K562 (cell line): Measurements from ENCODE around the gene NXN. TPM values are rescaled to one million over a fixed set of nuclear protein-coding genes. Genes with fewer than 3 reads are reported as not detected.

Source experiments
- ATAC-seq: fragments of 200-7000 bp; cut with Tn5 transposase; 3 replicates; pipeline ENCODE4 v1.9.1; 2020; ENCODE audit warnings: moderate library complexity
- BruUV-seq: library from RNA; stranded (reverse); fragments of 400-500 nt; replicated peaks from 2 replicates; lab custom pipeline; 2021; lab: Mats Ljungman, UMichigan
- CTCF ChIA-PET: fragments of 300-600 bp; formaldehyde crosslinking; extraction: SDS; loops from one replicate; lab custom pipeline; 2021; ENCODE audit warnings: low intra/inter-chr PET ratio; lab: Yijun Ruan, JAX
- POLR2A ChIA-PET: fragments of 300-600, 350-650 bp; sonication (Branson Sonifier 250); formaldehyde crosslinking; extraction: SDS; loops from one replicate; lab custom pipeline; 2021; ENCODE audit warnings: antibody characterized with exemption, inconsistent platforms; lab: Yijun Ruan, JAX
- DNase-seq, 4 experiments: peaks; one replicate each; pipeline versions ENCODE4 v3.0.0 to v3.0.0-alpha.2; 2011 to 2018; ENCODE audit warnings: low spot score in 3 of 4, mixed read lengths in 3 of 4; ENCODE audit errors: extremely low read depth in 1 of 4
- FAIRE-seq: peaks from 2 replicates; lab custom pipeline; 2011; peaks lifted over from hg19 to GRCh38; lab: Jason Lieb, UNC
- H2AFZ ChIP-seq: 2 replicates; pipeline ENCODE4 v1.6.0; 2011; ENCODE audit warnings: low read depth, low read length, control low read depth, inconsistent platforms
- H3K27ac ChIP-seq: fragments of 200-600 bp; 3 replicates; pipeline ENCODE4 v1.8.0; 2011; ENCODE audit warnings: low read depth, mild to moderate bottlenecking, control low read depth, inconsistent platforms, low read length, moderate library complexity, mixed read lengths; ENCODE audit errors: extremely low read depth
- H3K27me3 ChIP-seq, 2 experiments: fragments of 300-600 bp in 1 of 2; 2 replicates in 1 of 2; 3 replicates in 1 of 2; pipeline versions ENCODE4 v1.6.0 to v1.8.0; 2011; ENCODE audit warnings: inconsistent platforms in 2 of 2, low read length in 2 of 2, mild to moderate bottlenecking in 1 of 2, mixed read lengths in 1 of 2, moderate library complexity in 1 of 2; ENCODE audit not compliant: control insufficient read depth in 2 of 2, insufficient read depth in 2 of 2
- H3K36me3 ChIP-seq: fragments of 300-600 bp; 3 replicates; pipeline ENCODE4 v1.8.0; 2011; ENCODE audit warnings: mild to moderate bottlenecking, low read length, inconsistent platforms; ENCODE audit not compliant: control insufficient read depth, insufficient read depth
- H3K4me1 ChIP-seq, 2 experiments: fragments of 200-600 bp in 1 of 2; replicated peaks in 1 of 2; 2 replicates in 1 of 2; 3 replicates in 1 of 2; pipeline versions ENCODE4 v1.5.1 to v1.8.0; 2011; ENCODE audit warnings: inconsistent platforms in 2 of 2, low read length in 2 of 2, mild to moderate bottlenecking in 1 of 2, mixed read lengths in 1 of 2, moderate library complexity in 1 of 2; ENCODE audit not compliant: control insufficient read depth in 2 of 2, insufficient read depth in 2 of 2
- H3K4me2 ChIP-seq: 2 replicates; pipeline ENCODE4 v1.6.1; 2011; ENCODE audit warnings: low read length, control low read depth, inconsistent platforms, mixed read lengths; ENCODE audit not compliant: insufficient read depth
- H3K4me3 ChIP-seq: fragments of 200-600 bp; sonication (generic), shearing (Covaris generic); 2 replicates; pipeline ENCODE4 v1.5.1; 2016; ENCODE audit warnings: control low read depth, inconsistent platforms
- H3K79me2 ChIP-seq: fragments of 200-600 bp; 3 replicates; pipeline ENCODE4 v1.8.0; 2011; ENCODE audit warnings: low read length, inconsistent platforms; ENCODE audit not compliant: control insufficient read depth, insufficient read depth
- H3K9ac ChIP-seq, 2 experiments: 2 replicates each; pipeline versions ENCODE4 v1.6.0 to v1.6.1; 2011; ENCODE audit warnings: low read depth in 2 of 2, low read length in 2 of 2, control low read depth in 1 of 2, inconsistent platforms in 1 of 2, mild to moderate bottlenecking in 1 of 2, mixed read lengths in 1 of 2; ENCODE audit not compliant: insufficient read depth in 1 of 2
- H3K9me1 ChIP-seq: one replicate; pipeline ENCODE4 v1.6.0; 2011; ENCODE audit warnings: inconsistent platforms, mild to moderate bottlenecking, low read length, moderate library complexity; ENCODE audit not compliant: control insufficient read depth, insufficient read depth
- H3K9me3 ChIP-seq: replicated peaks from 2 replicates; pipeline ENCODE4 v1.5.1; 2011; ENCODE audit warnings: low read depth, low read length, inconsistent platforms; ENCODE audit not compliant: control insufficient read depth, insufficient read depth
- H4K20me1 ChIP-seq: replicated peaks from 2 replicates; pipeline ENCODE4 v1.6.1; 2011; ENCODE audit warnings: low read length, inconsistent platforms, mixed read lengths; ENCODE audit not compliant: control insufficient read depth, insufficient read depth
- ADNP ChIP-seq: fragments of 200-800 bp; sonication (Bioruptor generic); IDR thresholded peaks from 2 replicates; pipeline ENCODE4 v1.6.1; 2016; ENCODE audit warnings: missing genetic modification characterization, missing compliant biosample characterization
- BCOR ChIP-seq: fragments of 450-650 bp; IDR thresholded peaks from 2 replicates; pipeline ENCODE4 v1.6.1; 2016
- ETS2 ChIP-seq: IDR thresholded peaks from 2 replicates; pipeline ENCODE4 v1.6.1; 2016; ENCODE audit warnings: borderline replicate concordance, missing genetic modification characterization, mild to moderate bottlenecking, moderate library complexity, missing compliant biosample characterization; ENCODE audit not compliant: poor library complexity, severe bottlenecking
- POLR2A ChIP-seq: fragments of 450-650 bp; conservative IDR thresholded peaks from 2 replicates; pipeline ENCODE4 v1.6.1; 2016
- ZNF316 ChIP-seq: fragments of 450-650 bp; IDR thresholded peaks from 2 replicates; pipeline ENCODE4 v1.6.1; 2016
- whole genome bisulfite sequencing: fragments of 100-300 bp; shearing (Covaris generic); methylation state at CpG from one replicate; pipeline ENCODE4 v1.1.6; 2016; ENCODE audit warnings: low coverage, mixed read lengths; ENCODE audit not compliant: insufficient coverage; ENCODE audit errors: missing lambda C conversion rate; 5-methylcytosine and 5-hydroxymethylcytosine counted together
- in situ Hi-C: fragments of 300-500 bp; cut with MboI; formaldehyde crosslinking; loops from 4 replicates; pipeline ENCODE4 v1.15.0; 2018; ENCODE audit warnings: inconsistent platforms, mixed read lengths
- intact Hi-C: fragments of 100-400 bp; cut with micrococcal nuclease; formaldehyde crosslinking; loops from 2 replicates; pipeline ENCODE4 v1.14.2; 2022
- polyA plus RNA-seq, 8 experiments: library from polyadenylated mRNA; depleted of rRNA in 4 of 8; stranded (reverse) in 5 of 8; unstranded in 3 of 8; fragments of >200 nt; fragmentation: Nextera tagmentation in 2 of 8; fragmentation: Illumina TruSeq in 1 of 8; extraction: Ambion mirVana in 2 of 8; extraction: Trizol in 1 of 8; gene quantifications; 2 replicates each; pipeline versions ENCODE4 v1.2.1 to v1.2.3, GENCODE V29; 2011 to 2014; ENCODE audit warnings: inconsistent platforms in 1 of 8, missing spikeins in 1 of 8
- total RNA-seq, 7 experiments: library from RNA; depleted of rRNA in 6 of 7; stranded (reverse); fragments of >200 nt in 6 of 7; fragmentation: Illumina TruSeq in 2 of 7; extraction: Trizol in 2 of 7; gene quantifications; 2 replicates each; pipeline versions ENCODE4 v1.2.1 to v1.2.3, GENCODE V29; 2011 to 2021; ENCODE audit warnings: low replicate concordance in 1 of 7
- TF ChIP-seq, protein P1 (sequence below): IDR thresholded peaks from 2 replicates; pipeline ENCODE4 v1.6.1; 2011; ENCODE audit not compliant: insufficient read length; ENCODE audit errors: extremely low read depth

Gene NXN
- total and polyA plus RNA-seq, 9 of the 15 experiments (the other 6 are each of a cell fraction or from before 2014, with no cell fraction given), result 0.08 to 0.39 (median 0.29) TPM; not detected in 5

DNA sequence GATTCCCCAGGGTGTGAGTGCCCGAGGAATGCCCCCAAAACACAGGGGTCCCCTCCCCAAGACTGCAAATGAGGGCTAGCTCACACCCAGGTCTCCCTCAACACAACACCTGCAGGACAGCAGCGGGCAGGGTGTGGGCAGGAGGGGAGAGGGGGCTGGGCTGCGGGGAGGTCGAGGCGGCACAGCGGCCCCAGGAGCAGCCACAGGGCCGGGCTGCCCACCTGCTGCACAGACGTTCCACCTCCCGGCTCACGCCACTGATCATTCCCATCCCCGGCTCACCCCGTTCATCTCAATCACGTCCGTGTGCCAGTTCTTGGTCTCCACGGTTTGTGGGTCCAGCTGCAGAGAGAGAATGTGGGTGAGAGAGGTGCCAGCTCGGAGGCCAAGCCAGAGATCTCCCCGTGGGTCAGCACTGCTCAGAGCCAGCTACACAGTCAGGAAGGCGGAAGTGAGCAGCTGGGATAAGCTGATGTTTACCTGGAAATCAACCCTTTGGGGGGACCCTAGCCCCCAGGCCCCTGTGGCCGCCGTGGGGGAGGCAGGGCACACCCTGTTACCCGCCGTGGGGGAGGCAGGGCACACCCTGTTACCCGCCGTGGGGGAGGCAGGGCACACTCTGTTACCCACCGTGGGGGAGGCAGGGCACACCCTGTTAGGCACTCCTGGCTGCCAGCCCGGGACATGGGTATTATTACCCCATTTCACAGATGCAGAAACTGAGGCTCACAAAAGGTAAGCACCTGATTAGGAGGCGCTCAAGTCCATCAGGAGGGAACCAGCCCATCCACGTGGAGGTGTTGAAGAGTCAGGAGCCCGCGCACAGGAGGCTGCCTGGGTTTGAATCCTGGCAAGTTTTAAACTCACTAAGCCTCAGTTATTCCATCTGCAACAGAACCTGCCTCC lies 33.5 kb upstream of the NXN start:
- Histone ChIP-seq H3K27me3 (peaks cover 0 to 46% of the 10 kb centered on the region in 2 experiments; a peak in 2 of 5 replicates), H3K9ac (no peak overlapping the region), H2AFZ (no peak overlapping the region), H3K9me1 (no peaks in the 10 kb centered on the region), H3K4me1 (peaks cover 0 to 18% of the 10 kb centered on the region in 2 experiments; a peak in 2 of 5 replicates), H3K4me3 (no peak overlapping the region)
- BruUV-seq, result no TSS peak
- no peak for ATAC-seq
- TF ChIP-seq BCOR, result 0 out of 2 replicates have a peak, but pooled peaks have one; percentile 16
- TF ChIP-seq POLR2A, result no peak
- TF ChIP-seq ADNP (tag), result 0 out of 2 replicates have a peak, but pooled peaks have one; percentile 20
- TF ChIP-seq ZNF316, result no peak
- TF ChIP-seq, protein P1, sequence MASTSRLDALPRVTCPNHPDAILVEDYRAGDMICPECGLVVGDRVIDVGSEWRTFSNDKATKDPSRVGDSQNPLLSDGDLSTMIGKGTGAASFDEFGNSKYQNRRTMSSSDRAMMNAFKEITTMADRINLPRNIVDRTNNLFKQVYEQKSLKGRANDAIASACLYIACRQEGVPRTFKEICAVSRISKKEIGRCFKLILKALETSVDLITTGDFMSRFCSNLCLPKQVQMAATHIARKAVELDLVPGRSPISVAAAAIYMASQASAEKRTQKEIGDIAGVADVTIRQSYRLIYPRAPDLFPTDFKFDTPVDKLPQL, result no peak
- no peak for TF ChIP-seq ETS2 (tag)
- TF ChIP-seq, all 486 proteins: peak for 2
- ChIA-PET POLR2A (no interaction called here), CTCF (no interaction called here)
- intact Hi-C loops (no loop called here), in situ Hi-C loops (no loop called here)
- WGBS, result 12% methylated on average over 9 of the region's 30 CpGs
- no peaks in the 10 kb centered on the region for H3K36me3 ChIP-seq
- H3K9me3 ChIP-seq, result no peaks in the 10 kb centered on the region
- no peaks in the 10 kb centered on the region for H3K79me2 ChIP-seq
- H3K4me2 ChIP-seq, result no peak overlapping the region
- DNase-seq (no peak), FAIRE-seq (no peak)
- H4K20me1 ChIP-seq, result no peaks in the 10 kb centered on the region
- H3K27ac ChIP-seq, result no peak overlapping the region
